H4 (cell line): ENCODE measurements around the gene CHCHD5. TPM values are rescaled to one million over a fixed set of nuclear protein-coding genes. Genes with fewer than 3 reads are reported as not detected.

Experiments
- DNase-seq: peaks from one replicate; pipeline ENCODE4 v3.0.0-alpha.2; 2015; ENCODE audit warnings: low spot score
- total RNA-seq: library from RNA; depleted of rRNA; stranded (reverse); fragments of >200 nt; shearing (Covaris generic); gene quantifications from 2 replicates; pipeline ENCODE4 v1.2.3, GENCODE V29; 2014; rRNA removed

Gene CHCHD5
- total RNA-seq, 1 experiment from 2014 or later: 38.6 TPM

DNA sequence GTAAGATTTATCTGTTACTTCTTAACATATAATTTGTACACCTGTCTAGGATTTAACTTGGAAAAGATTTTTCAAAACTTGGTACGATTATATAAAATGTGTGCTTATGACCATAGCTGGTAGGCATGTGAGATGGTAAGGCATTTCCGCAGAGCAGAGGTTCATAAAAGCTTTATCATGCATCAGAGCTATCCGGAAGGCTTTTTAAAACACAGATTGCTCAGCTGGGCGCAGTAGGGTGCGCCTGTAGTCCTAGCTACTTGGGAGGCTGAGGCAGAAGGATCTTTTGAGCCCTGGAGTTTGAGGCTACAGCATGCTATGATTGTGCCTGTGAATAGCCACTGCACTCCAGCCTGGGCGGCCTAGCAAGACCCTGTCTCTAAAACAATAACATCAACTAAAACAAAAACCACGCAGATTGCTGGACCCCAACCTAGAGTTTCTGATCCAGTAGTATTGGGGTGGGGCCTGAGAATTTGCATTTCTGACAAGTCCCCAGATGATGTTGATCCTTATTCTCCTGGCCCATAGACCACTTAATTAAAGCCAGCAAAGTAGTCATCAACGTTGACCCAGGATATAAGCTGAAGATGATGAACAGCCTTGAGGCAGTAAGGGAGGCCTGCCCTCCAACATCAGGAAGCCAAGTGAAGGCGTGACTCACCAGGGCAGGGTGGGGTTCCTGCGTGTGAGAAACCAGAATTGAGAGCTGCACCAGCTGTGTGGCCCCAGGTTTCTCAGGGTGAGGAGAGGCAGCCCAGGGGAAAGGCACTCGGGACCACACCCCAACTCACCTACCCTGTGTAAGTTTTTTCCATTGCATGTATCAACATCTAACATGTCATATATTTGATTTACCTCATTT is 39.7 kb downstream of the CHCHD5 start:
- peak; percentile 76 for DNase-seq

DNA sequence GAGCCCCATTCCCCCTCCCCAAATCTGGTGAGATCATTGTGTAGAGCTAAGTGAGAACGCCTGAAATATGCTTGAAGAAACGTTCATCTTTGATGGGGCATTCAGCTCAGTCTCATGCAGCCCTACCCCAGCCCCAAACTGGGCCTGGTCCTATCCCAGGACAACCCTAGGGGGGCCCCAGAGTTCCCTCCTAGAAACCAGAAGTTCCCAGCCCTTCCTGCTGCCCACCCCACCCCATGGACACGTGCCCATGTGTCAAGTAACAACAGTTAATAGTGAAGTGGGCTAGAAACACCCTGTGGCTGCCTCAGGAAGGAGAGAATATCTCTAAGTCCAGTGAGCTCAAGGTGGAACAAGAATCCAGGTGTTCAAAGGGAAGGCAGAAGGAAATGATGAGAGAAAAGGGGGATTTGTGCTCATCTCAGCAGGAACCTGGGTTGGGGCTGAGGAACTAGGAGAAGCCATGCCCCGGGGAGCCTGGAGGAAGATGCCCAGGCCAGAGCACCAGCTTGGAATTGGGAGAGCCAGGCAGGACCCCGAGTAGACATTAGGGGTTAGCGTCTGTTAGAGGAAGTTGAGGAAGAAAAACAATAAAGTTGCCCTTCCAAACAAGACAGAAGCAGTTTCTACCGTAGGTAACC is 41.2 kb downstream of the CHCHD5 start:
- DNase-seq: no peak

DNA sequence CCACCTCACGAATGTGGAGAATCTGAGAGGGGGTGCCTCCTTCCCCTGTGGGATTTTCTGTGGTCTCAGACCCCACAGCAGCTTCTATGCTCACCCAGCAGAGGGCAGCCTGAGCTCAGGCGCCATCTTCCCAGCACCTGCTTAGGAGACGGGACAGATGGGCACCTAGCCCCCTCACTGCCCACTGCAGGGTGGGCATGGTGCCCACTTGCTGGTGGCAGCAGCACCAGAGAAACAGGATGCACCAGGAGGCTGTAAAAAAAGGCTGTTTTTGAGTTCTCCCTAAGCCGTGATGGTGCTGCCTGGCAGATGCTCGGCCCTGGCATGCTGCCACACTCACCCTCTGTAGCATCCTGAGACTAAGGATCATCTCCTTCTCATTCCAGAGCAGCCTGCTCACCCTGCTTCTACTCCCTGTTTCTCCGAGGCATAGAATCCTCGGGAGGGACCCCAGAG is 42.2 kb downstream of the CHCHD5 start:
- DNase-seq: peak; percentile 76

DNA sequence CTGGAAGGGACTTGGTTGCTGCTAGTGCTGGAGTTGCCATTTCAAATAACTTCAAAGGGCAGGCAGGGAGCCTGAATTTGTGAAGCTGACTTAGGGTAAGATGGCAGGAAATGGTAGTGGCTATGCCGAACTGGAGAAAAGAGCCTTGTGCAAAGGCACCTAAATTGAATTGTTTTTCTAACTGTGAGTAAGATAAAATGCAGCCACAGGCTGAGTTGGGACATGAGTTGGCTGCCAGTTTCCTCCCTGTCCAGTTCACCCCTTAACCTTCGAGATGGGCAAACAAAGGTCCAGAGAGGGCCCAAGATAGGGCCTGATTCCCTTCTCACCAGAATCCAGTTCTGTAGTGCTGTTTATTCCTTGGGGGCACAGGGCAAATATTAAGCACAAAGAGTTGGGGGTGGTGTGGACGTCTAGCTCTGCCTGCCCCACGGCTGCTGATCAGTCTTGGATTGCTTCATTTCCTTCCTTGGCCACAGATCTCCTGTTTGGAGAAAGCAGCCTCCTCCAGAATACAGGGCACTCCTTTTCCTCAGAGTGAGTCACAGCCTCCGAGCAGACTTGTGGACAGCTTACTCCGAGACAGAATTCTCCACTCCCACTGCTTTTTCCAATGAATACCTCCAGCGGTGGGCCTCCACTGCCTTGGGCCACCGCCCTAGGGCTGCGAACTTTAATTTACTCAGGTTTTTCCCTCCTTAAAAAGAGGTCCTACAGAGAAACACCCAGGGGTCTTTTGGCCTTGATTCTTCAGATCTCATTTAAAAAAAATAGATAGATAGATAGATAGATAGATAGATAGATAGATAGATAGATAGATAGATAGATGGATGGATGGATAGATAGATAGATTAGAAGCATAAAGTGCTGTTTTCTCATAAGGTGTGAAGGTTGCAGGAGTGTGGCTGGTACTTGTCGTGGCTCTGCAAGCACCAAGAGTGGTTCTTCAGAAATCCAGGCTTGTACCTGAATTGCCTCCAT is 42.9 kb downstream of the CHCHD5 start:
- peak; percentile 94 for DNase-seq

DNA sequence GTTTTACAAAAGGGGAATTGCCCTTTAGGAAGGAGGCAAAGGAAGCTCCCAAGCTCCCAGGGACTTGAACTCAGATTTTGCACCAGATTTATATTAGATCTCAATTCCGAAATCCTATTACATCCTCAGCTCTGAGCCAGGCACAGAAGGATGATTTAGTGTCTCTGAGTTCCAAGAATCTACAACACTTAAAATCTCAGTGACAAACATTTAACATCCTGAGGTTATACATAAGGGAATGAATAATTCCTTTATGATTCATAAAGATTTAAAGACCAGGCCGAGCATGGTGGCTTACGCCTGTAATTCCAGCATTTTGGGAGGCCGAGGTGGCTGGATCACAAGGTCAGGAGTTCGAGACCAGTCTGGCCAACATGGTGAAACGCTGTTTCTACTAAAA is 44.8 kb downstream of the CHCHD5 start:
- DNase-seq: no peak

DNA sequence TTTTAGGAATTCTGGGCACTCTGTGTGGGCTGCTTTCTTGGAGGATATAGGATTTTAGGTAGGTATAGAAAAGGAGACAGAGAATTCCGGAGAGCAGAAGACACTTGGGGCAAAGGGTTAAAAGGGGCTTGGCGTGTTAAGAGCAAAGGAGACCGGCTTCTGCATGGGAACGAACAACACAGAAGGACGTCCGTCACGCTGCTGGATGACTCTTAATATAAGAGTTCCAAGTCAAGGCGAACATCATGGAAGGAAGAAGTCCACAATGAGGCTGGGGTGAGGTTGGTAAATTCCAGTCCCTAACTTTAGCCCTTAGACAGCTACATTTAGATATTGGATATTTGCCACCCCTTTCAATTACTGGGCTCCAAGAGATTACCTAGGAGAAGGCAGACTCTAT is 45.4 kb downstream of the CHCHD5 start:
- DNase-seq: no peak

DNA sequence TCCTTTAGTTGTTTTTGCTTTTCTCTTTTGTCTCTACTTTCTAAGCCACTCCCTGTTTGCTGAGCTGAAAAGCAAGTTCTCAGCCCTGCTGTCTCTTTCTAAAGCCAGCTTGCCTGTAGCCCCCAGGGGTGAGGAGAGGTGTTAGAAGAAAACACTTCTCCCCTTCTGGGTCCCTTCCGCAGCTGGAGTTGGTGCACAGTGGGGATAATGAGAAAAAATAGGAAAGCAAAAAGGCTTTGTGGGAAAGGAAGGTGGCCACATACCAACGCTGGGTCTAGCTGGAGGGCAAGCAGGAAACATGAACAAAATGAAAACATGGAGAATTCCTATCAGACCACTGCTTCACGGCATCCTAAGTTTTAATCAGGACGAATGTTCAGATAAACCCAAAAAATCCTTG is 45.9 kb downstream of the CHCHD5 start:
- no peak for DNase-seq

DNA sequence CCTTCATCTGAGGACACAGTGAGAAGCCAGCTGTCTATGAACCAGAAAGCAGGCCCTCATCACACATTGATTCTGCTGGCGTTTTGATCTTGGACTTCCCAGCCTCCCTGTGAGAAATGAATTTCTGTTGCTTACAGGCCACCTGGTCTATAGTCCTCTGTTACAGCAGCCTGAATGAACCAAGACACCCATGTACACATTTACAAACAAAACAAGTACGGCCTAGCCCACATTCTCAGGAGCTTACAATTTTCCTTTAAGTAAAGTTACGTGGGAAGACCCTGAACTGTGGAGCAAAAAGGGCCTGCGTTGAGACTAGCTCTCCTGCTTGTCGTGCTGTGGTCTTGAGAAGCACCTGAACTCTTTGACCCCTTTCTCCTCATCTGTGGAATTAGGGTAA is 49.3 kb downstream of the CHCHD5 start:
- no peak for DNase-seq

DNA sequence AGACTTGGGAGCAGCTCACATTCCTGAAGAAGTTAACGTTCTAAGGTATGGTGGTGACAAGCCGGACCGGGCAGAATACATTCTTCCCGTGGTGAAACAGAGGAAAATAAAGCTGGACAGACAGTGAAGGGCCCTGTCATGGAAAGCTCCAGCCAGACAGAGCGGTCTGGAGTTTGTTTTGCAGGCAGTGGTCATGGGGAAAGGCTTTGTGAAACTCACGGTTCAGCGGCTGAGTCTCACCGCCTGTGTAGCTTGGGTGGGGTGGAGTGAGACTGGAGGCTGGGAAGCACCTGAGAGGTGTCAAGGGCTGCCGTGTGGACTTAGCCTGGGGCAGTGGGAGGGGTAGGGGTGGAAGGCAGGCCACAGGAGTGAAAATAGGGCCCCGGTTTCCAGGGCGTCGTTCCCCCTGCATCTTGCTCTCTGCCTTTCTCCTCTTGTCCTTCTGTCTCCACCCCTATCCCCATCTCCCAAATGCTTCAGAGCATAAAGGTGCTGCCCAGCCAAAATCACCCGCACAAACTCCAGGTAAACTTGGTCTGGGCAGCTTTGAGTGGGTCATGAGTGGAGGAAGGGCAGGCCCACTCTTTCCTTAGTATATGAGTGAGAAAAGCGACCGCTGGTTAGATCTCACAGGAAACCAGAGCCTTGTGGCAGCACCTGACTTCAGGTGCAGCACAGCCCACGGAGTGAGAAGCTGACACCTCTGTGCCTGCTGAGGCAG is 49.9 kb downstream of the CHCHD5 start:
- no peak for DNase-seq

DNA sequence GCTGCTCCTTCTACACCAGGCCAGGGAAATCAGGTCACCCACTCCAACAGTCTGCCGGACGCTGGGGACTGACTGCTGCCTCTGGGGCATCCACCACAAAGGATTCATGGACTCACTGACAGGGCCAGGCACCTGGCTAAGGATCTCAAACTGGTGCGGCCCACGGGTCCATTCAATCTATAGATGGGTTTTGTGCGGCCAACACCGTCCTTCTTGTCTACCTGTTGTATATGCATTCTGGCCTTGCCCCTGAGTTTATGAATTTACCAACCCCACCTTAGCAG is 50.4 kb downstream of the CHCHD5 start:
- no peak for DNase-seq

DNA sequence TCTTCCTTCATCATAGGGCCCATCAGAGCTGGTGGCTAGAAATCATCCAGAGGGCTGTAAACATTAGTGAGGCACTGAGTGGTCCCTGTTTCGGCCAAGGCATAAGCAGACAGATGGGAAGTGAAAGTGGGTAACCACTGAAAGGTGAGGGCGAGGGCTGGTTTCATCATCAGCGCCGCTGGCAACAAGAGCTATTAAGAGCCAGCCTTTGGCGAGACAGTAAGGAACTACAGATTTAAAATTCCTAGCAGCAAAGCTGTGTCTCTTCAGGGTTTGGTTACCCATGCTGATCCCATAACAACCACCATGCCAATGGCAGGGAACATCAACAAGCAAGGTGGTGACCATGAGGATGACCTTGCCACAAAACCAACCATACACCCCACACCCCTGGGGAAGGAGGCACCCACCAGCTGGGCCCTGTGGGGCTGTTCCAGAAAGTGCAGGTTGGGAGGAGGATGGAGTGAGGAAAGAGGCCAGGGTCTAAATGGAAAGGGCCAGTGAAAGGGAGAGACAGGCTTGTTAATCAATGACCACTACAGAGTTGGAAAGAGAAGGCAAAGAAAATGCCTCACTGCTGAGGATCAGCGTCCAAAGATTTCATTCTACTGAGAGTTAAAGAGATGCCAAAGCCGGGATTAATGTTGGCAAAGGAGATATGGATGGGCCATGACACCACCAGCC is 52.3 kb downstream of the CHCHD5 start:
- no peak for DNase-seq

DNA sequence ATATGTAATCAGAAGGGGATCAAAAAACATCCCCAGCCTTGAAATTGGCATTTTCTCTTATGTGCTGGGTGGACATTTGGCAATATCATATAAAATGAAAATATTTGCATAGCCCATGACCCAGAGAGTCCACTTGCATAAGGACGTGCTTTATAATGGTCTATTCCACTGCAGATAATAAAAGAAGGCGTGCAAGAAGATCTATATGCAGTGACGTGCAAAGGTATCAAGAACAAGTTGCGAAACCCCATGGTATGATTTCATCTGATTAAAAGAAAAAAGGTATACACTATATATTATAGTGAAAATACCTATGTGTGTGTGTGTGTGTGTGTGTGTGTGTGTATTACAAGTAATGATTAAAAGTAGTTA is 52.9 kb downstream of the CHCHD5 start:
- DNase-seq: no peak

Other genes starting within 250 kb of the CHCHD5 start
- gene RGPD8, start 151.0 kb upstream of the CHCHD5 start, total RNA-seq: 1.5 and 2.0 TPM in 2 replicates
- gene TTL, start 102.5 kb upstream of the CHCHD5 start, total RNA-seq: 22.8 and 32.9 TPM in 2 replicates
- gene POLR1B, start 42.1 kb upstream of the CHCHD5 start, total RNA-seq: 29.3 and 31.6 TPM in 2 replicates
- gene SLC20A1, start 61.3 kb downstream of the CHCHD5 start, total RNA-seq: 54.2 and 57.2 TPM in 2 replicates
- not detected in 2 replicates for gene NT5DC4, start 136.4 kb downstream of the CHCHD5 start, total RNA-seq
- 15.7 and 15.8 TPM in 2 replicates for gene CKAP2L, start 180.0 kb downstream of the CHCHD5 start, total RNA-seq
- gene IL1A, start 199.9 kb downstream of the CHCHD5 start, total RNA-seq: 0.06 TPM in 1 of 2 replicates, not detected in the other